ENCODE results near the gene SLC35E1.
A peak's percentile ranks its signal among the peaks of the same experiment; 100 is the strongest.

The SLC35E1 gene

DNA sequence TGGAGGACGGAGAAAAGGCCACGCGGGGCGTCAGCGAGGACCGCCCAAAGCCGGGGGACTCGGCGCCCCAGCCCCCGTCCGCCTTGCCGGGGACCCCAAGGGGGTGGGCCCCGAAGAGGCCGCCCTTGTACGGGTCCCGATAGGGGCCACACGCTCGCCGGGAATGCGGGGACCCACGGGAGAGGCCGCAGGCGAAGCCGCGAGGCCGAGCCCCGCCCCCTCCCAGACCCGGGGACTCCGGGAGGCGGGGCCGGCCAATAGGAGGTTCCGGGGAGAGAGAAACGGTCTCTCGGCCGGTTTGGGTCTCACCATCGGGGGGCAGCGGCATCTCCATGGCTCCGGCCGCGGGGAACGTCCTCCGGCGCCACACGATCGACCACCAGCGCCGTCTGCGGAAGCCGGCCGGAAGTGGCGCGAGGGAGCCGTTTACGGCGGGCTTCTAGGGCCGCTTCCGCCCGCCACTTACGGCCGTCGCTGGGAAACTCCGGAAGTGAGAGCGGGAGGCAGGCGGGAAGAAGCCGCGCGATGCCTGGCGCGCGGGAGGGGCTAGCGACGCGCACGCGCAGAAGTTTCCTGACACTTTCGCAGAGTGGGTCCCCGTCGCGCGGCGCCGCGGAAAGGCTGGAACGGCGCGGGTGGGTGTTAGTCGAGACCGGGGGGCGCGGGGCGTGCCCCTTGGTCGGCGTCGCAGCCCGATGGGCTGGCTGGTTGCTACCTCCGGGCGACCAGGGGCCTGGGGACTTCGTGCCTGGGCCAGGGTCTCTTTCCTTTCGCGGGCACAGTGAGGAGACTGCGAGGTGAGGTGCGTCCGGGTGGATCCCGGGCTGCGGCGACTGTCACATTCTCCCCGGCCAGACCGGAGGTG, 29.9 kb downstream of the SLC35E1 start, which contains the start of gene CHERP:
Gene CHERP (minus strand): TSS at position 393 of the 865 bp plus-strand sequence. CDS start 59 bp downstream, at position 334.
- Histone ChIP-seq H2AFZ (ENCODE audit: low read depth, low read length) (peak within 1 kb of the TSS; percentile 82), H3K27me3 (ENCODE audit: insufficient read depth, low read length, poor library complexity) (no peaks in the 10 kb centered on the region), H3K27ac (ENCODE audit: low read length) (peak within 1 kb of the TSS; percentile 93), H3K4me3 (ENCODE audit: low read depth in 1 of 2, low read length in 2 of 2) (peak within 1 kb of the TSS; percentile 85 to 97), H3K4me1 (ENCODE audit: insufficient read depth, low read length) (peaks cover 47% of the 10 kb centered on the region), H3K9me3 (ENCODE audit: insufficient read depth, low read length, severe bottlenecking) (no peaks in the 10 kb centered on the region), H3K36me3 (ENCODE audit: insufficient read depth, low read length) (peaks cover 42% of the 10 kb centered on the region), H3K79me2 (ENCODE audit: insufficient read depth, low read length) (peaks cover 75% of the 10 kb centered on the region), H4K20me1 (ENCODE audit: insufficient read depth, low read length) (peaks cover 40% of the 10 kb centered on the region), H3K4me2 (ENCODE audit: insufficient read depth, low read length) (peak within 1 kb of the TSS; percentile 74), H3K9ac (ENCODE audit: low read depth, low read length) (peak within 1 kb of the TSS; percentile 86)
- no peak for TF ChIP-seq EZH2 (IDR thresholded peaks at IDR 0.05; ENCODE audit: borderline replicate concordance, low read depth, low read length, severe bottlenecking)
- no peak for TF ChIP-seq CTCF (IDR thresholded peaks at IDR 0.05; ENCODE audit: borderline replicate concordance, extremely low read depth, low read length, poor library complexity, severe bottlenecking)
- DNase-seq (peak; percentile 94), ATAC-seq (ENCODE audit: insufficient read depth, low read depth) (peak; percentile 81)

DNA sequence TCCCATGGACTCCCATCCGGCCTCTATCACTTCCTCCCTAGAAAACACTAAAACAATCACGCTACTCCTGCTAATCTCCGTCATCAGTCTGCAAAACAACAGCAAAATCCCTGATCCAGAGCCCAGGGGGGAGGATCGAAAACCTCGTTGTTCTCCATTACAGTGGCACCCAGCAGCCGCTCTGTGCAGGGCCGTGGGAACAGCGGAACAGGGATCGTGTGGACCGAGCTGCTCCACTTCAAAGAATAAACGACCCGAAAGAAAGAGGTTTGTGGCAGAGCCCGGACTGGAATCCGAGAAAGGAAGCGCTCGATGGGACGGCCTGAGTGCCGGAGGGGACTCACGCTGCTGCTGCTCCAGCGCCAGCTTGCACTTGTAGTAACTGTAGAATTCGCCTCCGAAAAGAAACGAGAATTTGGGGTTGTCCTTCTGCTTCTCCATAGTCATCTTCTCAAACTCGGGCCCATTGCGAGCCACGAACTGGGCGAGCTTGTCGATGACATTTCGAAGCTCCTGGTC, 30.6 kb downstream of the SLC35E1 start:
- H3K27ac ChIP-seq (ENCODE audit: low read length), result peak overlapping the region; percentile 93
- DNase-seq (peak; percentile 40), ATAC-seq (ENCODE audit: insufficient read depth, low read depth) (peak; percentile 12; the same call in 1 of the 3 replicates)
- no peak for TF ChIP-seq CTCF (IDR thresholded peaks at IDR 0.05; ENCODE audit: borderline replicate concordance, extremely low read depth, low read length, poor library complexity, severe bottlenecking)
- no peak for TF ChIP-seq EZH2 (IDR thresholded peaks at IDR 0.05; ENCODE audit: borderline replicate concordance, low read depth, low read length, severe bottlenecking)
- H3K27me3 ChIP-seq (ENCODE audit: insufficient read depth, low read length, poor library complexity), result no peaks in the 10 kb centered on the region
- peak overlapping the region; percentile 74 for H3K4me2 ChIP-seq (ENCODE audit: insufficient read depth, low read length)
- H3K4me3 ChIP-seq (ENCODE audit: low read depth in 1 of 2, low read length in 2 of 2), result peak overlapping the region; percentile 85 to 97
- peaks cover 82% of the 10 kb centered on the region for H3K79me2 ChIP-seq (ENCODE audit: insufficient read depth, low read length)
- no peaks in the 10 kb centered on the region for H3K9me3 ChIP-seq (ENCODE audit: insufficient read depth, low read length, severe bottlenecking)
- H2AFZ ChIP-seq (ENCODE audit: low read depth, low read length), result peak overlapping the region; percentile 82; the same call in 1 of the 2 replicates
- peaks cover 46% of the 10 kb centered on the region for H4K20me1 ChIP-seq (ENCODE audit: insufficient read depth, low read length)
- peak overlapping the region; percentile 86 for H3K9ac ChIP-seq (ENCODE audit: low read depth, low read length)
- peaks cover 47% of the 10 kb centered on the region for H3K36me3 ChIP-seq (ENCODE audit: insufficient read depth, low read length)
- peaks cover 49% of the 10 kb centered on the region for H3K4me1 ChIP-seq (ENCODE audit: insufficient read depth, low read length)

DNA sequence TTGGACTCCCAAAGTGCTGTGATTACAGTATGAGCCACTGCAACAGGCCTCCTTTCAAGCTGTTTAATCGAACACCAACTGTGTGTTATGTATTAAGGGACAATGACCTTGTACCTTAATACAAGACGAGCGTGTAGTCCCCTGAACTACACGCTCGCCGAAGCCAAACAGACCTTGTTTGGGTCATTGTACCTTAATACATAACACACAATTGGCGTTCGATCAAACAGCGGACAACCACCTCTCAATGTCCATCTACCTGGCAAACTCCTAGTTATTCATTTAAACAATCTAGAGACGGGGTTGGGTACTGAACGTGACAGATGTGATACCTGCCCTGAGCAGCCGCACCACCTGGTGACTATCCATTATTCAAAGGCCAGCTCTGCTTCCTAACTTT, 31.3 kb downstream of the SLC35E1 start:
- H3K4me2 ChIP-seq (ENCODE audit: insufficient read depth, low read length), result peak overlapping the region; percentile 74
- H3K9ac ChIP-seq (ENCODE audit: low read depth, low read length), result peak overlapping the region; percentile 86
- H3K9me3 ChIP-seq (ENCODE audit: insufficient read depth, low read length, severe bottlenecking), result no peaks in the 10 kb centered on the region
- ATAC-seq (ENCODE audit: insufficient read depth, low read depth) (no peak), DNase-seq (no peak)
- peak overlapping the region; percentile 85 to 97; a peak in 3 of 4 replicates for H3K4me3 ChIP-seq (ENCODE audit: low read depth in 1 of 2, low read length in 2 of 2)
- TF ChIP-seq EZH2 (IDR thresholded peaks at IDR 0.05; ENCODE audit: borderline replicate concordance, low read depth, low read length, severe bottlenecking) (no peak), CTCF (IDR thresholded peaks at IDR 0.05; ENCODE audit: borderline replicate concordance, extremely low read depth, low read length, poor library complexity, severe bottlenecking) (no peak)
- H2AFZ ChIP-seq (ENCODE audit: low read depth, low read length), result no peak overlapping the region
- peaks cover 52% of the 10 kb centered on the region for H4K20me1 ChIP-seq (ENCODE audit: insufficient read depth, low read length)
- peak overlapping the region; percentile 93; the same call in 1 of the 2 replicates for H3K27ac ChIP-seq (ENCODE audit: low read length)
- peaks cover 88% of the 10 kb centered on the region for H3K79me2 ChIP-seq (ENCODE audit: insufficient read depth, low read length)
- peaks cover 54% of the 10 kb centered on the region for H3K36me3 ChIP-seq (ENCODE audit: insufficient read depth, low read length)
- H3K4me1 ChIP-seq (ENCODE audit: insufficient read depth, low read length), result peaks cover 49% of the 10 kb centered on the region
- no peaks in the 10 kb centered on the region for H3K27me3 ChIP-seq (ENCODE audit: insufficient read depth, low read length, poor library complexity)

Data from DND-41 (cell line).